Measurements from ENCODE around the gene LIMS2. TPM values are rescaled to one million over a fixed set of nuclear protein-coding genes. Genes with fewer than 3 reads are reported as not detected.

The LIMS2 gene
- total RNA-seq, 2 experiments from 2014 or later = 4.5 to 11.4 TPM

DNA sequence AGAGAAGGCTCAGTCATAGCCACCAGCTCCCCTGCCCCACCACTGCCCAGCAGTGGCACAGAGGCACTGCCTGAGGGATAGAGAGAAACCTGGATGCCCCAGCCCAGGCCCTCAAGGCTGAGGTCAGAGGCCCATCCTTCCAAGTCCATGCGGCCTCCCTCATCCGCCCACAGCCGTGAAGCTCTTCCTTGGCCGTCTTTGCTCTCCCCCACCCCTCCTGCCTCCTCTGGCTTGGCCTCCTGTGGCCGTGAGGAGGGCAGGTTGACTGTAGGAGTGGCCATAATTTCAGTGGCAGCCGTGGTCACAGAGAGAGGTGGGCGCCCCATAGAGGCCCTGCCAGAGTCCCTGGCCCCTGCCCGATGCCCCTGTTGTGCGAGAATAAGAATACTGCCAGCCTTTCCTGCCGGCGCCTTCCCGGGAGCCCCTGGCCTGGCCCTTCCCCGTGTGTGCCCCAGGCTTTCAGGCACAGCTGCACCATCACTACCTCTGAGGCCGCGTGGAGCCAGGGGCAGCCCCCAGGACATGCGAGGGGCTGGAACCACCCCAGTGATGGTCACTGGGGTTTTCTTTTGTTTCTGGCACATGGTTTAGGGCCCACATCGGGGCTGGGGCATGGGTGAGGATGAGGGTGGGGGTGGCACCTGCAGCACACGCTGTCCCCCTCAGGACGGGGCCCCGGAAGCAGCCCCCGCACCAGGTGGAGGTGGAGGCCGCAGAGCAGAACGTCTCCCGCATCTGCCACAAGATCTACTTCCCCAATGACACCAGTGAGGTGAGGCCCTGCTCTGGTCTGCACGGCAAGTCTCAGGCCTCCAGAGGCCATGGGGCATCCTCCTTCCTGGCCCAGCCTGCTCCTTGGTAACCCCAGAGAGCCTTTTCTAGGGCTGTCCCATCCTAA, 42.5 kb downstream of the LIMS2 start:
- CTCF ChIA-PET = interaction anchor here (1.2 kb wide), 1 partner anchor 17 kb away, joined by 3 read pairs; no protein-coding TSS in a partner anchor
- no peaks in the 10 kb centered on the region for H3K9me3 Mint-ChIP-seq (ENCODE audit: low read depth)
- H3K36me3 Mint-ChIP-seq = no peaks in the 10 kb centered on the region
- H3K27ac Mint-ChIP-seq = no peak overlapping the region
- no peaks in the 10 kb centered on the region for H3K27me3 Mint-ChIP-seq
- no peak overlapping the region for H3K4me3 Mint-ChIP-seq
- ATAC-seq (no peak), DNase-seq (no peak)
- peaks cover 8% of the 10 kb centered on the region for H3K4me1 Mint-ChIP-seq

DNA sequence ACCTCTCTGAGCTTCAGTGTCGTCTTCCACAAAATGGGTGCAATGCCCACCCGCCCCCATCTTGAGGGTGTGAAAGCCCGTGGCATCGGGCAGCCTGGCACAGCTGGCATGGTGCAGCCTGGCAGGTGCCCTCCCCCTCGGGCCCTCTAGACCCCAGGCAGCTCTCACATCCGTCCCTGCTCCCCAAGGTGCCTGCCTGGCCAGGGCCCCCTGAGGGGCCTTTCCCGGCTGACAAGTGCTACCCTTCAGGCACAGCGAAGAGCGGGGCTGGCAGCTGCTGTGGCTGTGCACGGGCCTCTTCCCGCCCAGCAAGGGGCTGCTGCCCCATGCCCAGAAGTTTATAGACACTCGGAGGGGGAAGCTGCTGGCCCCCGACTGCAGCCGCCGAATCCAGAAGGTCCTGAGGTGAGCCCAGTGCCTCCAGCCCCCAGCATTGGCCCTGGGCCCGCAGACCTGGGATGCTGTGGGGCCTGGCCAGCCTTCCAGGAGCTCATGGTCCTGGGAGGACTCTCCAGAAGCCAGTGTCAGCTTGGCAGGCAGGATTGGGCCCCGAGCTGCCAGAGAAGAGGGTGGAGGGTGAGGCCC, 43.2 kb downstream of the LIMS2 start:
- no peak for ATAC-seq
- CTCF ChIA-PET = interaction anchor here (1.2 kb wide), 1 partner anchor 18 kb away, joined by 3 read pairs; no protein-coding TSS in a partner anchor
- H3K27me3 Mint-ChIP-seq = no peaks in the 10 kb centered on the region

GRCh38 chr2:127631541-127631996, 43.8 kb downstream of the LIMS2 start:
- ATAC-seq (no peak), DNase-seq (no peak)
- Mint-ChIP-seq H3K27me3 (no peaks in the 10 kb centered on the region), H3K4me1 (peaks cover 3% of the 10 kb centered on the region), H3K9me3 (ENCODE audit: low read depth) (no peaks in the 10 kb centered on the region), H3K4me3 (no peak overlapping the region), H3K27ac (no peak overlapping the region), H3K36me3 (no peaks in the 10 kb centered on the region)
- CTCF ChIA-PET = interaction anchor here (1.2 kb wide), 1 partner anchor 18 kb away, joined by 3 read pairs; no protein-coding TSS in a partner anchor

More for the DNA sequence above, 43.2 kb downstream of the LIMS2 start:
- Mint-ChIP-seq H3K4me1 (peaks cover 4% of the 10 kb centered on the region), H3K4me3 (no peak overlapping the region), H3K9me3 (ENCODE audit: low read depth) (no peaks in the 10 kb centered on the region), H3K36me3 (no peaks in the 10 kb centered on the region), H3K27ac (no peak overlapping the region)
- no peak for DNase-seq

- Mint-ChIP-seq H3K27me3 (no peaks in the 10 kb centered on the region), H3K4me3 (no peak overlapping the region), H3K9me3 (ENCODE audit: low read depth) (no peaks in the 10 kb centered on the region), H3K36me3 (no peaks in the 10 kb centered on the region), H3K27ac (no peak overlapping the region), H3K4me1 (peaks cover 3% of the 10 kb centered on the region)
- CTCF ChIA-PET = no interaction called here
- ATAC-seq (no peak), DNase-seq (no peak)
These were observed 44.3 kb downstream of the LIMS2 start for GRCh38 chr2:127630864-127631540.

GRCh38 chr2:127630096-127630863, 45.0 kb downstream of the LIMS2 start:
- H3K9me3 Mint-ChIP-seq (ENCODE audit: low read depth) = no peaks in the 10 kb centered on the region
- no peak overlapping the region for H3K4me3 Mint-ChIP-seq
- no peak for ATAC-seq
- no peak for DNase-seq
- H3K36me3 Mint-ChIP-seq = no peaks in the 10 kb centered on the region
- H3K27me3 Mint-ChIP-seq = no peaks in the 10 kb centered on the region
- H3K27ac Mint-ChIP-seq = no peak overlapping the region
- peaks cover 3% of the 10 kb centered on the region for H3K4me1 Mint-ChIP-seq
- CTCF ChIA-PET = interaction anchor here (2.6 kb wide), 1 partner anchor 20 kb away, joined by 5 read pairs; no protein-coding TSS in a partner anchor

- no peak for DNase-seq
- peaks cover 3% of the 10 kb centered on the region for H3K4me1 Mint-ChIP-seq
- H3K36me3 Mint-ChIP-seq = no peaks in the 10 kb centered on the region
- ATAC-seq = no peak
- CTCF ChIA-PET = interaction anchor here (2.6 kb wide), 1 partner anchor 21 kb away, joined by 5 read pairs; no protein-coding TSS in a partner anchor
- H3K27me3 Mint-ChIP-seq = no peaks in the 10 kb centered on the region
- no peak overlapping the region for H3K4me3 Mint-ChIP-seq
- H3K9me3 Mint-ChIP-seq (ENCODE audit: low read depth) = no peaks in the 10 kb centered on the region
- no peak overlapping the region for H3K27ac Mint-ChIP-seq
These were observed 45.7 kb downstream of the LIMS2 start for GRCh38 chr2:127629637-127630036.

DNA sequence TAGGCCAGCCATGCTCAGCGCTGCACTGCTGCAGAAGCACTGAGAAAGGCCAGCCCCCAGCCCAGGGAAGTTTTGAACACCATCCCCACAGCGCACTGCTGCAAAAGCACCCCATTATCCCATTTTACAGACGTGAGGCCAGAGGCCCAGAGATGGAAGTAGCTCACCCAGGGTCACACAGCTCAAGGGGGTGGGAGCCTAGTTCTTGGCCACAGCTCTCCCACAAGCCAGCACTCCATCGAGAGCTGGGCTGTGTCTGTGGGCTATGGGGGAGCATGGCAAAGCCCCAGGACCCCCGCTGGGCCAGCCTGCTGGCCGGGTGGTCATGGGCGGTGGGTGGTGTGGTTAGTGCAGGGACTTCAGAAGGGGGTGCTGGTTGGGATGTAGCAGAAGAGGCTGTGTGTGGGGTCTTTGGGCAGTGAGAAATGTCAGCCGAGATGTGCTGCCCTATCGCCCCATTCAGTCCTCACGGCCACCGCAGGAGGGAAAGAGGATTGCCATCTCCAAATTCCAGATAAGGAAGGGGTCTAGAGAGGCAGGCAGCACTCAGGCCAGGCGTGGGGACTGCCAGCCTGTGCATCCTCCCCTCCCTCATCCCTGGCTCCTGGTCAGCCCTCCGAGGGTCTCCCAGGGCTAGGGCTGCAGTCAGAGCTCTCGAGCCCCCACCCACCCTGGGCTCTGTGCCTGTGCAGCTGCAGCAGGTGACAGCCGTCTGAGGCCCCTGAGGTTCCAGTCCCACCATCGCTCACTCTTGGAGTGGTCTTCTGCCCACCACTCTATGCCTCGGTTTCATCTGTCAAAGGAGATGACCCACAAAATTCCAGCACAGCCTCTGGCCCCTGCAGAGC, 46.3 kb downstream of the LIMS2 start:
- H3K9me3 Mint-ChIP-seq (ENCODE audit: low read depth) = no peaks in the 10 kb centered on the region
- H3K27ac Mint-ChIP-seq = no peak overlapping the region
- DNase-seq = no peak
- H3K27me3 Mint-ChIP-seq = no peaks in the 10 kb centered on the region
- CTCF ChIA-PET = interaction anchor here (1.5 to 2.6 kb wide), 2 partner anchors 9 to 21 kb away, joined by 3 to 5 read pairs; no protein-coding TSS in a partner anchor
- H3K36me3 Mint-ChIP-seq = no peaks in the 10 kb centered on the region
- peaks cover 3% of the 10 kb centered on the region for H3K4me1 Mint-ChIP-seq
- no peak overlapping the region for H3K4me3 Mint-ChIP-seq
- no peak for ATAC-seq

GRCh38 chr2:127627740-127628571, 47.4 kb downstream of the LIMS2 start:
- peaks cover under 1% of the 10 kb centered on the region for H3K4me1 Mint-ChIP-seq
- no peaks in the 10 kb centered on the region for H3K36me3 Mint-ChIP-seq
- DNase-seq (no peak), ATAC-seq (no peak)
- H3K27ac Mint-ChIP-seq = no peak overlapping the region
- H3K4me3 Mint-ChIP-seq = no peak overlapping the region
- no peaks in the 10 kb centered on the region for H3K9me3 Mint-ChIP-seq (ENCODE audit: low read depth)
- no peaks in the 10 kb centered on the region for H3K27me3 Mint-ChIP-seq
- CTCF ChIA-PET = interaction anchor here (1.5 to 2.6 kb wide), 2 partner anchors 10 to 22 kb away, joined by 3 to 5 read pairs; no protein-coding TSS in a partner anchor

GRCh38 chr2:127626917-127627739, 48.2 kb downstream of the LIMS2 start:
- CTCF ChIA-PET = no interaction called here
- DNase-seq (no peak), ATAC-seq (no peak)
- no peaks in the 10 kb centered on the region for H3K9me3 Mint-ChIP-seq (ENCODE audit: low read depth)
- no peak overlapping the region for H3K4me3 Mint-ChIP-seq
- no peaks in the 10 kb centered on the region for H3K4me1 Mint-ChIP-seq
- no peaks in the 10 kb centered on the region for H3K27me3 Mint-ChIP-seq
- no peak overlapping the region for H3K27ac Mint-ChIP-seq
- no peaks in the 10 kb centered on the region for H3K36me3 Mint-ChIP-seq

DNA sequence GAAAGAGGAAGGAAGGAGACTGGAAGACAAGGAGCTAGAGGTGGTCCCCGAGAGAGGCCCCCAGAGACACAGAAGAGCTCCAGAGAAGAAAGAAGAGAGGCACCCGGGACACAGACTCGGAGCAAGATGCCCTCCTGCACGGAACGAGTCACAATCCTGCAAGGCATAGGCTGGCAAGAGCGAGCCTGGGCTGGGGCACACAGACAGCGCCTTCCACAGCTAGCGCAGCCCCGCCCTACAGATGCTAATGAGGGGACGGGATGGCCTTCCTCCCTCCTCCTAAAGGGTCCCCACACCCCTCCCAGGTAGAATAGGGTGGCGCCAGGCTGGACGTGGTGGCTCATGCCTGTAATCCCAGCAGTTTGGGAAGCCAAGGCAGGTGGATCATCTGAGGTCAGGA, 49.2 kb downstream of the LIMS2 start:
- CTCF ChIA-PET = no interaction called here

DNA sequence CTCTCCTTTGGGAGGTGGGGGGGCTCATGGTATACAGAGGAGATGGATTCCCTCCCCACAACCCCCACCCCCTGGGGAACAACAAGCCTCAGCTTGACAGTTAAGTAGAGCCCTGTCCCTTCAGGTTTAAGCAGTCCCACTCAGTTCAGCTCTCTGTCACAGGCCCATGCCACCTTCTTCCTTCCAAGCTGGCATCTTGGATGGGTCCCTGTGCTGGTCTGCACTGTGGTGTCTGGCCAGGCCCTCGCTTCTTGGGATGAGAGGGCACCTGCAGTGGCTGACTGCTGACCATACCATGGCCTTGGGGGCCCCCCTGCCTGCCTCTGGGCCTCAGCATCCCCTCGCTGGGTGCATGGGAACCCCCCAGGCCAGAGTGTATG, 49.8 kb downstream of the LIMS2 start:
- CTCF ChIA-PET = interaction anchor here (1.8 kb wide), 1 partner anchor 10 kb away, joined by 5 read pairs; no protein-coding TSS in a partner anchor
- ATAC-seq (no peak), DNase-seq (no peak)
- Mint-ChIP-seq H3K4me3 (no peak overlapping the region), H3K36me3 (no peaks in the 10 kb centered on the region), H3K27me3 (no peaks in the 10 kb centered on the region), H3K27ac (no peak overlapping the region), H3K9me3 (ENCODE audit: low read depth) (no peaks in the 10 kb centered on the region), H3K4me1 (no peaks in the 10 kb centered on the region)

More for the DNA sequence above, 49.2 kb downstream of the LIMS2 start:
- H3K9me3 Mint-ChIP-seq (ENCODE audit: low read depth) = no peaks in the 10 kb centered on the region
- H3K4me3 Mint-ChIP-seq = no peak overlapping the region
- no peaks in the 10 kb centered on the region for H3K4me1 Mint-ChIP-seq
- H3K36me3 Mint-ChIP-seq = no peaks in the 10 kb centered on the region
- no peak overlapping the region for H3K27ac Mint-ChIP-seq
- no peak for DNase-seq
- no peak for ATAC-seq
- H3K27me3 Mint-ChIP-seq = no peaks in the 10 kb centered on the region
